Gastroesophageal sphincter (tissue), 4 donors: ENCODE results near the gene SLC6A13. TPM values are rescaled to one million over a fixed set of nuclear protein-coding genes. Genes with fewer than 3 reads are reported as not detected.

Experiments
- ATAC-seq: fragments of 150-250 bp; one replicate; pipeline ENCODE4 v1.9.1; 2016; ENCODE audit warnings: mild to moderate bottlenecking, moderate library complexity
- H3K27ac ChIP-seq, 4 donors: fragments of 200-600 bp; sonication (generic) in 3 of 4; 1 replicate in 3 of 4; 2 replicates in 1 of 4; pipeline ENCODE4 v1.5.1; 2016 to 2019
- H3K27me3 ChIP-seq: fragments of 200-600 bp; sonication (generic); one replicate; pipeline ENCODE4 v1.5.1; 2019
- H3K36me3 ChIP-seq, 2 donors: fragments of 200-600 bp; sonication (generic); one replicate each; pipeline ENCODE4 v1.5.1; 2019; ENCODE audit warnings: control low read depth in 1 of 2
- H3K4me1 ChIP-seq, 3 donors: fragments of 200-600 bp; sonication (generic); 1 replicate in 2 of 3; 2 replicates in 1 of 3; pipeline ENCODE4 v1.5.1; 2016 to 2019; ENCODE audit warnings: control low read depth in 2 of 3
- H3K4me3 ChIP-seq, 2 donors: fragments of 200-600 bp; sonication (generic); one replicate each; pipeline ENCODE4 v1.5.1; 2019; ENCODE audit warnings: mild to moderate bottlenecking in 1 of 2, moderate library complexity in 1 of 2
- H3K9me3 ChIP-seq, 3 donors: fragments of 200-600 bp; sonication (generic); one replicate each; pipeline ENCODE4 v1.5.1; 2017 to 2019; ENCODE audit warnings: control low read depth in 2 of 3
- CTCF ChIP-seq, 4 experiments: fragments of 200-600 bp in 2 of 4; fragments of 450-650 bp in 2 of 4; sonication (generic) in 1 of 4; IDR thresholded peaks; one replicate each; pipeline ENCODE4 v1.5.1; 2017 to 2019; ENCODE audit warnings: antibody characterized with exemption in 4 of 4, mild to moderate bottlenecking in 2 of 4, moderate library complexity in 2 of 4
- EP300 ChIP-seq: sonication (generic); formaldehyde crosslinking; IDR thresholded peaks from one replicate; pipeline ENCODE4 v1.6.1; 2017; ENCODE audit warnings: antibody characterized with exemption, mild to moderate bottlenecking
- POLR2A ChIP-seq, 2 donors: fragments of 450-650 bp; IDR thresholded peaks; one replicate each; pipeline ENCODE4 v1.6.1; 2017; ENCODE audit warnings: antibody characterized with exemption in 2 of 2, mild to moderate bottlenecking in 2 of 2, moderate library complexity in 1 of 2
- POLR2AphosphoS5 ChIP-seq: sonication (generic); formaldehyde crosslinking; IDR thresholded peaks from one replicate; pipeline ENCODE4 v1.6.1; 2017; ENCODE audit warnings: antibody characterized with exemption
- WGBS, 2 donors: methylation state at CpG; one replicate each; pipeline ENCODE4 v1.1.5; 2018; ENCODE audit warnings: low coverage in 1 of 2; 5-methylcytosine and 5-hydroxymethylcytosine counted together
- total RNA-seq, 4 donors: library from RNA; depleted of rRNA; stranded (reverse); fragments of >200 nt; gene quantifications; one replicate each; pipeline ENCODE4 v1.1.0, GENCODE V29; 2016

The SLC6A13 gene
- total RNA-seq, 4 donors from 2014 or later = not detected

- ATAC-seq = no peak
Measured at GRCh38 chr12:230925-231671, 31.5 kb downstream of the SLC6A13 start.

GRCh38 chr12:229441-230191 lies 33.0 kb downstream of the SLC6A13 start:
- 65 to 66% methylated on average over 2 to 12 of the region's 26 CpGs for WGBS, 2 donors
- TF ChIP-seq EP300 = no peak
- TF ChIP-seq POLR2AphosphoS5 = no peak
- Histone ChIP-seq H3K4me1 (no peaks in the 10 kb centered on the region), H3K36me3 (no peaks in the 10 kb centered on the region), H3K27ac (no peak overlapping the region), H3K27me3 (peaks cover 33% of the 10 kb centered on the region), H3K9me3 (peaks cover 0 to 2% (median 0%) of the 10 kb centered on the region in 3 donors), H3K4me3 (no peak overlapping the region)
- ATAC-seq = no peak

More at GRCh38 chr12:230925-231671, 31.5 kb downstream of the SLC6A13 start:
- Histone ChIP-seq H3K27me3 (peaks cover 33% of the 10 kb centered on the region), H3K27ac (no peak overlapping the region), H3K4me1 (no peaks in the 10 kb centered on the region), H3K36me3 (no peaks in the 10 kb centered on the region), H3K4me3 (no peak overlapping the region), H3K9me3 (peaks cover 0 to 15% (median 0%) of the 10 kb centered on the region in 3 donors)
- WGBS, 2 donors = 51 to 69% methylated on average over 8 to 10 of the region's 14 CpGs
- TF ChIP-seq POLR2AphosphoS5 (no peak), POLR2A (IDR thresholded peaks at IDR 0.05) (no peak), CTCF (IDR thresholded peaks at IDR 0.05) (no peak)

GRCh38 chr12:228846-229200 lies 33.8 kb downstream of the SLC6A13 start:
- no peaks in the 10 kb centered on the region for H3K36me3 ChIP-seq
- WGBS, 2 donors = 79% methylated on average over 2 of the region's 3 CpGs; no CpG with 5 or more reads in 1 of the 2 donors
- no peaks in the 10 kb centered on the region for H3K4me1 ChIP-seq
- H3K27me3 ChIP-seq = peaks cover 33% of the 10 kb centered on the region
- no peak overlapping the region for H3K27ac ChIP-seq
- H3K4me3 ChIP-seq = no peak overlapping the region
- no peak for ATAC-seq
- no peak for TF ChIP-seq CTCF (IDR thresholded peaks at IDR 0.05)
- TF ChIP-seq POLR2A (IDR thresholded peaks at IDR 0.05) = no peak
- TF ChIP-seq POLR2AphosphoS5 = no peak
- no peak for TF ChIP-seq EP300
- no peaks in the 10 kb centered on the region for H3K9me3 ChIP-seq

- H3K9me3 ChIP-seq = no peaks in the 10 kb centered on the region
- no peak for ATAC-seq
- H3K27ac ChIP-seq = no peak overlapping the region
- peaks cover 30% of the 10 kb centered on the region for H3K27me3 ChIP-seq
- 56 to 76% methylated on average over 2 to 15 of the region's 18 CpGs for WGBS, 2 donors
- H3K4me3 ChIP-seq = no peak overlapping the region
- H3K36me3 ChIP-seq = no peaks in the 10 kb centered on the region
- TF ChIP-seq POLR2AphosphoS5 (no peak), CTCF (IDR thresholded peaks at IDR 0.05) (no peak), POLR2A (IDR thresholded peaks at IDR 0.05) (no peak), EP300 (no peak)
- H3K4me1 ChIP-seq = no peaks in the 10 kb centered on the region
Measured at GRCh38 chr12:227923-228845, 34.5 kb downstream of the SLC6A13 start.
